ENCODE results near the gene CLEC5A.
"Not testable (repeated sequence)": the region's sequence is repeated elsewhere in the genome, so short reads cannot be mapped to it uniquely, and the experiment has no call there.

Gene CLEC5A

GRCh38 chr7:141945356-141945755 lies 1.4 kb downstream of the CLEC5A start:
- no peak for DNase-seq

- DNase-seq: no peak
Measured at GRCh38 chr7:141944811-141945210, 2.0 kb downstream of the CLEC5A start.

- DNase-seq: no peak
Measured at GRCh38 chr7:141943846-141944245, 2.9 kb downstream of the CLEC5A start.

GRCh38 chr7:141941075-141941474 lies 5.7 kb downstream of the CLEC5A start:
- DNase-seq: no peak

- DNase-seq: no peak
Measured at GRCh38 chr7:141930211-141930610, 16.6 kb downstream of the CLEC5A start.

- no peak for DNase-seq
Measured at GRCh38 chr7:141928845-141929195, 18.0 kb downstream of the CLEC5A start.

GRCh38 chr7:141928146-141928844 lies 18.5 kb downstream of the CLEC5A start:
- DNase-seq: no peak

- no peak for DNase-seq
Measured at GRCh38 chr7:141920281-141920680, 26.5 kb downstream of the CLEC5A start.

GRCh38 chr7:141916099-141916498 lies 30.7 kb downstream of the CLEC5A start, which contains the start of gene OR9A4:
Gene OR9A4 (plus strand): TSS chr7:141916399. CDS start chr7:141918876, 2,477 bp downstream.
- DNase-seq: no peak

- no peak for DNase-seq
Measured at GRCh38 chr7:141915565-141915964, 31.2 kb downstream of the CLEC5A start.

- no peak for DNase-seq
Measured at GRCh38 chr7:141911391-141911790, 35.4 kb downstream of the CLEC5A start.

- DNase-seq: no peak
Measured at GRCh38 chr7:141906285-141906684, 40.5 kb downstream of the CLEC5A start.

- DNase-seq: not testable (repeated sequence)
Measured at GRCh38 chr7:141899366-141899765, 47.4 kb downstream of the CLEC5A start.

- DNase-seq: no peak
Measured at GRCh38 chr7:141891336-141891735, 55.4 kb downstream of the CLEC5A start.

GRCh38 chr7:141889321-141889720 lies 57.5 kb downstream of the CLEC5A start:
- DNase-seq: no peak

- no peak for DNase-seq
Measured at GRCh38 chr7:141884539-141885225, 62.1 kb downstream of the CLEC5A start.

- no peak for DNase-seq
Measured at GRCh38 chr7:141880960-141881359, 65.8 kb downstream of the CLEC5A start.

- DNase-seq: no peak
Measured at GRCh38 chr7:141877365-141877764, 69.4 kb downstream of the CLEC5A start.

All from cortex of kidney (tissue), 1 donor.